Fibroblast of upper back skin (primary cell): Measurements from ENCODE around the gene EAF1.

Source experiments
- DNase-seq: peaks from one replicate; pipeline ENCODE4 v3.0.0-alpha.2; 2013

Gene EAF1

GRCh38 chr3:15488002-15488401 is 60.6 kb downstream of the EAF1 start:
- DNase-seq: no peak

GRCh38 chr3:15490158-15490557 is 62.8 kb downstream of the EAF1 start:
- no peak for DNase-seq

GRCh38 chr3:15491143-15491542 is 63.7 kb downstream of the EAF1 start:
- DNase-seq: no peak
